A549 (cell line): ENCODE data around the gene TRIM47. TPM values are rescaled to one million over a fixed set of nuclear protein-coding genes. Genes with fewer than 3 reads are reported as not detected.
A peak's percentile ranks its signal among the peaks of the same experiment; 100 is the strongest.

Experiments used
- ATAC-seq, 2 experiments: fragments of 200-7000 bp in 1 of 2; fragments of >200 bp in 1 of 2; cut with Nextera tagmentation in 1 of 2; cut with Tn5 transposase in 1 of 2; 3 replicates each; pipeline versions ENCODE4 v1.8.0 to v1.9.1; 2018 to 2020; ENCODE audit warnings: mild to moderate bottlenecking in 1 of 2, moderate library complexity in 1 of 2
- CTCF ChIA-PET: fragments of 300-600 bp; sonication (Branson Sonifier 250); formaldehyde crosslinking; extraction: SDS; loops from one replicate; lab custom pipeline; 2021; ENCODE audit warnings: antibody characterized with exemption, inconsistent platforms; lab: Yijun Ruan, JAX
- POLR2A ChIA-PET: fragments of 350-600 bp; formaldehyde crosslinking; extraction: SDS; loops from one replicate; lab custom pipeline; 2021; ENCODE audit warnings: antibody characterized with exemption, inconsistent platforms; lab: Yijun Ruan, JAX
- DNase-seq, 2 experiments: peaks; one replicate each; pipeline versions ENCODE4 v3.0.0 to v3.0.0-alpha.2; 2011 to 2016; ENCODE audit warnings: low read depth in 1 of 2, low spot score in 1 of 2
- FAIRE-seq: peaks from 2 replicates; lab custom pipeline; 2011; peaks lifted over from hg19 to GRCh38; lab: Jason Lieb, UNC
- H3K27ac ChIP-seq, 2 experiments: fragments of >200 bp; sonication (Bioruptor Twin); formaldehyde crosslinking; 3 replicates each; pipeline ENCODE4 v1.5.1; 2016 to 2017
- H3K4me1 ChIP-seq: fragments of >200 bp; sonication (Bioruptor Twin); formaldehyde crosslinking; 3 replicates; pipeline ENCODE4 v1.6.1; 2016
- H3K4me2 ChIP-seq: fragments of >200 bp; sonication (Bioruptor Twin); formaldehyde crosslinking; 3 replicates; pipeline ENCODE4 v1.6.1; 2016
- H3K4me3 ChIP-seq: fragments of >200 bp; sonication (Bioruptor Twin); formaldehyde crosslinking; 3 replicates; pipeline ENCODE4 v1.5.1; 2016
- H3K9me3 ChIP-seq: fragments of >200 bp; sonication (Bioruptor Twin); formaldehyde crosslinking; 3 replicates; pipeline ENCODE4 v1.6.1; 2016
- CBX2 ChIP-seq: fragments of 200-600 bp; sonication (generic); IDR thresholded peaks from 2 replicates; pipeline ENCODE4 v1.6.1; 2016; ENCODE audit warnings: low read depth, mild to moderate bottlenecking, borderline replicate concordance
- CHD2 ChIP-seq: fragments of 150-350 bp; IDR thresholded peaks from 2 replicates; pipeline ENCODE4 v1.6.1; 2014; ENCODE audit warnings: low read length; ENCODE audit not compliant: partially characterized antibody
- CHD4 ChIP-seq: fragments of 200-600 bp; sonication (generic); IDR thresholded peaks from 2 replicates; pipeline ENCODE4 v1.6.1; 2016; ENCODE audit warnings: antibody characterized with exemption, mild to moderate bottlenecking, borderline replicate concordance
- EHF ChIP-seq: fragments of 250-450 bp; sonication (Bioruptor Pico); IDR thresholded peaks from 2 replicates; pipeline ENCODE4 v1.5.0; 2020; ENCODE audit warnings: mild to moderate bottlenecking
- EHMT2 ChIP-seq: fragments of 200-600 bp; sonication (generic); IDR thresholded peaks from 2 replicates; pipeline ENCODE4 v1.6.1; 2016; ENCODE audit warnings: antibody characterized with exemption, low read depth, mild to moderate bottlenecking, moderate library complexity
- EP300 ChIP-seq, 2 experiments: fragments of >200 bp; sonication (Bioruptor Twin); formaldehyde crosslinking; IDR thresholded peaks; 2 replicates in 1 of 2; 3 replicates in 1 of 2; pipeline ENCODE4 v1.6.1; 2016 to 2017
- ESRRA ChIP-seq: fragments of 150-350 bp; IDR thresholded peaks from 2 replicates; pipeline ENCODE4 v1.6.1; 2014; ENCODE audit warnings: mild to moderate bottlenecking, low read length, borderline replicate concordance
- FOSB ChIP-seq: fragments of 250-450 bp; sonication (Bioruptor Pico); IDR thresholded peaks from 2 replicates; pipeline ENCODE4 v1.5.0; 2020; ENCODE audit warnings: mild to moderate bottlenecking, moderate library complexity
- FOSL2 ChIP-seq, 2 experiments: fragments of 450-650 bp in 1 of 2; fragments of >200 bp in 1 of 2; sonication (Bioruptor Twin) in 1 of 2; formaldehyde crosslinking; IDR thresholded peaks; 2 replicates each; pipeline versions ENCODE4 v1.5.0 to v1.6.1; 2016 to 2020; ENCODE audit warnings: mild to moderate bottlenecking in 1 of 2, moderate library complexity in 1 of 2
- FOXS1 ChIP-seq: fragments of 250-450 bp; sonication (Bioruptor Pico); IDR thresholded peaks from 2 replicates; pipeline ENCODE4 v1.5.0; 2020; ENCODE audit warnings: mild to moderate bottlenecking, moderate library complexity
- HDAC2 ChIP-seq: fragments of 200-600 bp; sonication (generic); IDR thresholded peaks from 2 replicates; pipeline ENCODE4 v1.6.1; 2016
- HEYL ChIP-seq: fragments of 250-450 bp; sonication (Bioruptor Pico); IDR thresholded peaks from 2 replicates; pipeline ENCODE4 v1.8.0; 2021; ENCODE audit warnings: mild to moderate bottlenecking, moderate library complexity
- HOXB13 ChIP-seq: fragments of 250-450 bp; sonication (Bioruptor Pico); IDR thresholded peaks from 2 replicates; pipeline ENCODE4 v1.5.0; 2020; ENCODE audit warnings: low read depth, mild to moderate bottlenecking, moderate library complexity
- HOXB5 ChIP-seq: fragments of 250-450 bp; sonication (Bioruptor Pico); IDR thresholded peaks from 2 replicates; pipeline ENCODE4 v1.5.0; 2020; ENCODE audit warnings: mild to moderate bottlenecking, moderate library complexity
- MAZ ChIP-seq: fragments of 150-350 bp; IDR thresholded peaks from 2 replicates; pipeline ENCODE4 v1.6.1; 2014; ENCODE audit warnings: antibody characterized with exemption, low read depth, low read length, borderline replicate concordance
- MYC ChIP-seq: IDR thresholded peaks from 2 replicates; pipeline ENCODE4 v1.6.1; 2012; ENCODE audit warnings: mild to moderate bottlenecking, inconsistent platforms, low read length, improper control_type of control experiment, borderline replicate concordance
- NFE2L2 ChIP-seq: fragments of 150-350 bp; conservative IDR thresholded peaks from 2 replicates; pipeline ENCODE4 v1.6.1; 2014; ENCODE audit warnings: low read length
- RARB ChIP-seq: fragments of 250-450 bp; sonication (Bioruptor Pico); IDR thresholded peaks from 2 replicates; pipeline ENCODE4 v1.8.0; 2021; ENCODE audit warnings: mild to moderate bottlenecking, moderate library complexity
- SMC3 ChIP-seq: fragments of >200 bp; sonication (Bioruptor Twin); formaldehyde crosslinking; IDR thresholded peaks from 3 replicates; pipeline ENCODE4 v1.6.1; 2018; ENCODE audit warnings: inconsistent platforms
- TFCP2L1 ChIP-seq: fragments of 250-450 bp; sonication (Bioruptor Pico); IDR thresholded peaks from 2 replicates; pipeline ENCODE4 v1.5.0; 2021; ENCODE audit warnings: mild to moderate bottlenecking
- ZC3H11A ChIP-seq: fragments of 450-650 bp; IDR thresholded peaks from 2 replicates; pipeline ENCODE4 v1.6.1; 2014; ENCODE audit warnings: antibody characterized with exemption, mild to moderate bottlenecking
- ZNF302 ChIP-seq: fragments of 250-450 bp; sonication (Bioruptor Pico); IDR thresholded peaks from 2 replicates; pipeline ENCODE4 v1.9.0; 2021; ENCODE audit warnings: inconsistent platforms, mild to moderate bottlenecking, moderate library complexity
- WGBS: methylation state at CpG from one replicate; pipeline ENCODE4 v1.1.6; 2017; ENCODE audit errors: missing lambda C conversion rate; 5-methylcytosine and 5-hydroxymethylcytosine counted together
- polyA plus RNA-seq, 4 experiments: library from polyadenylated mRNA; depleted of rRNA in 3 of 4; stranded (reverse); fragments of >200 nt; fragmentation: RNase III in 1 of 4; extraction: RNeasy Plus Mini Kit Qiagen cat#74134 plus additional on column Dnase treatment in 1 of 4; gene quantifications; 2 replicates in 3 of 4; 3 replicates in 1 of 4; pipeline ENCODE4 v1.2.3, GENCODE V29; 2011 to 2017
- TF ChIP-seq, protein P1 (sequence below): IDR thresholded peaks from 2 replicates; pipeline ENCODE4 v1.6.1; 2012
- TF ChIP-seq, protein P2 (sequence below): fragments of >200 bp; sonication (Bioruptor Twin); formaldehyde crosslinking; IDR thresholded peaks from 3 replicates; pipeline ENCODE4 v1.5.1; 2016
- TF ChIP-seq, protein P3 (sequence below): fragments of 450-650 bp; IDR thresholded peaks from 2 replicates; pipeline ENCODE4 v1.6.1; 2014; ENCODE audit warnings: antibody characterized with exemption

TRIM47 gene
- polyA plus RNA-seq, 2 of the 4 experiments (the other 2 are of a cell fraction), result 19.6 to 46.6 TPM

DNA sequence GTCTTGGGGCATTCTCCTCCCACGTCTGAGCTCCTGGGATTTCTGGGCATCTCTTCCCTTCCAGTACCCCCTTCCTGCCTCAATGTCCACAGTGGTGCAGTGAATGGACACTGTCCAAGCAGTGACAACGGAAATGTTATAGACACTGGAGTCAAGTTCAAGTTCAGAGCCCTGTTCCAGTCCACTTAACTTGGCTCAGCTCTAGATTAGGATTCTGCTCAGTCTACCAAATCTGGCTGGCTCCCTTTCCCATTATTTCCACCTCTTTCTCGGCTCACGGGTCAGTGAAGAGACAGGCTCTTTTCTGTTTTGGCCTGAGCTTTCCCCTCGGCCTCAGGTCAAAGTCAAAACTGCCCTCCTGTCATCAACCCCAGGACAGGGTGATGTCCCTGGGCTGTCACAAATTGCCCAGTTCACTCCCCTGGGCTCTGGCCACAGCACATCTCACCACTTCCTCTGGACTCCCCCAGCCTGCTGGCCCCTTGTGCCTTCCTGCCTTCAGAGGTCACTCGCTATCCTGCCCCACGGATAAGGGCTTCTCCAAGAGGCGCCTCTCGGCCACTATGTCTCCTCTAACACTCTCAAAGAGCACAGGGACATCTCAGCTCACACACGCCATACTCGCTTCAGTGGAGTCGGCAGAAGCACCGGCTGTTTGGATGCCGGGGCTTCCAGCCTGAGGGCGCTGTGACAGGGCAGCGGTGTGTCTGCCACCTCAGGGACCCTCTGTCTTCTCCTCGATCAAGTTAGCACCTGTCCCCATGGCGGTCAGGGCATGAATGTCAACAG lies 44.0 kb upstream of the TRIM47 start:
- ATAC-seq, result no peak
- POLR2A ChIA-PET, result interaction anchor here (0.6 kb wide), 1 partner anchor 141 kb away, joined by 3 read pairs; no protein-coding TSS in a partner anchor

DNA sequence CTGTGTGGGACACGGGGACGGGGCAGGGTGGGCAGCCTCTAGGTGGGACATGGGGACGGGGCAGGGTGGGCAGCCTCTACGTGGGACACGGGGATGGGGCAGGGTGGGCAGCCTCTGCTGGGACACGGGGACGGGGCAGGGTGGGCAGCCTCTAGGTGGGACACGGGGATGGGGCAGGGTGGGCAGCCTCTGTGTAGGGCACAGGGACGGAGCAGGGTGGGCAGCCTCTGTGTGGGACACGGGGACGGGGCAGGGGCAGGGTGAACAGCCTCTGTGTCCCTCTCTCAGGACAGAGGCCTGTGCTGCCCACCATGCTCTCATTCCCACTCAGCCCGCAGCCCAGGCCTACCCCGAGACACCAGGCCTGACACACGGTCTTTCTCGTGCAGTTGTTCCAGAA lies 43.2 kb upstream of the TRIM47 start:
- TF ChIP-seq CBX2, result no peak
- no peak for TF ChIP-seq ZNF302 (CRISPR knock-in tag)
- Histone ChIP-seq H3K4me1 (no peaks in the 10 kb centered on the region), H3K4me2 (no peak overlapping the region), H3K4me3 (no peak overlapping the region), H3K27ac (no peak overlapping the region), H3K9me3 (no peaks in the 10 kb centered on the region)
- ChIA-PET POLR2A (interaction anchor here (0.6 kb wide), 1 partner anchor 142 kb away, joined by 3 read pairs; no protein-coding TSS in a partner anchor), CTCF (interaction anchor here (0.6 to 4.7 kb wide), 9 partner anchors 8 to 448 kb away, joined by 3 to 17 read pairs (median 5); partner anchors contain the start of gene MRPL38)
- no peak for ATAC-seq
- no peak for FAIRE-seq
- no peak for DNase-seq
- WGBS, result 94% methylated on average over 8 of the region's 15 CpGs

More for the DNA sequence above, 44.0 kb upstream of the TRIM47 start:
- Histone ChIP-seq H3K4me3 (no peak overlapping the region), H3K27ac (no peak overlapping the region), H3K9me3 (no peaks in the 10 kb centered on the region), H3K4me2 (no peak overlapping the region), H3K4me1 (no peaks in the 10 kb centered on the region)
- TF ChIP-seq ESRRA, result no peak
- TF ChIP-seq, protein P1, sequence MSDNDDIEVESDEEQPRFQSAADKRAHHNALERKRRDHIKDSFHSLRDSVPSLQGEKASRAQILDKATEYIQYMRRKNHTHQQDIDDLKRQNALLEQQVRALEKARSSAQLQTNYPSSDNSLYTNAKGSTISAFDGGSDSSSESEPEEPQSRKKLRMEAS, result no peak
- no peak for TF ChIP-seq CHD4
- TF ChIP-seq SMC3, result no peak
- TF ChIP-seq TFCP2L1 (CRISPR knock-in tag), result no peak
- TF ChIP-seq, protein P2, sequence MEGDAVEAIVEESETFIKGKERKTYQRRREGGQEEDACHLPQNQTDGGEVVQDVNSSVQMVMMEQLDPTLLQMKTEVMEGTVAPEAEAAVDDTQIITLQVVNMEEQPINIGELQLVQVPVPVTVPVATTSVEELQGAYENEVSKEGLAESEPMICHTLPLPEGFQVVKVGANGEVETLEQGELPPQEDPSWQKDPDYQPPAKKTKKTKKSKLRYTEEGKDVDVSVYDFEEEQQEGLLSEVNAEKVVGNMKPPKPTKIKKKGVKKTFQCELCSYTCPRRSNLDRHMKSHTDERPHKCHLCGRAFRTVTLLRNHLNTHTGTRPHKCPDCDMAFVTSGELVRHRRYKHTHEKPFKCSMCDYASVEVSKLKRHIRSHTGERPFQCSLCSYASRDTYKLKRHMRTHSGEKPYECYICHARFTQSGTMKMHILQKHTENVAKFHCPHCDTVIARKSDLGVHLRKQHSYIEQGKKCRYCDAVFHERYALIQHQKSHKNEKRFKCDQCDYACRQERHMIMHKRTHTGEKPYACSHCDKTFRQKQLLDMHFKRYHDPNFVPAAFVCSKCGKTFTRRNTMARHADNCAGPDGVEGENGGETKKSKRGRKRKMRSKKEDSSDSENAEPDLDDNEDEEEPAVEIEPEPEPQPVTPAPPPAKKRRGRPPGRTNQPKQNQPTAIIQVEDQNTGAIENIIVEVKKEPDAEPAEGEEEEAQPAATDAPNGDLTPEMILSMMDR, result no peak
- TF ChIP-seq FOSB (CRISPR knock-in tag), result no peak
- no peak for TF ChIP-seq MAZ
- TF ChIP-seq FOXS1, result no peak
- no peak for TF ChIP-seq NFE2L2
- CTCF ChIA-PET, result interaction anchor here (0.6 to 2.4 kb wide), 7 partner anchors 10 to 475 kb away, joined by 3 to 14 read pairs (median 3); partner anchors contain the start of gene MRPL38
- WGBS, result 91% methylated on average over 18 of the region's 18 CpGs
- no peak for FAIRE-seq
- DNase-seq, result no peak

DNA sequence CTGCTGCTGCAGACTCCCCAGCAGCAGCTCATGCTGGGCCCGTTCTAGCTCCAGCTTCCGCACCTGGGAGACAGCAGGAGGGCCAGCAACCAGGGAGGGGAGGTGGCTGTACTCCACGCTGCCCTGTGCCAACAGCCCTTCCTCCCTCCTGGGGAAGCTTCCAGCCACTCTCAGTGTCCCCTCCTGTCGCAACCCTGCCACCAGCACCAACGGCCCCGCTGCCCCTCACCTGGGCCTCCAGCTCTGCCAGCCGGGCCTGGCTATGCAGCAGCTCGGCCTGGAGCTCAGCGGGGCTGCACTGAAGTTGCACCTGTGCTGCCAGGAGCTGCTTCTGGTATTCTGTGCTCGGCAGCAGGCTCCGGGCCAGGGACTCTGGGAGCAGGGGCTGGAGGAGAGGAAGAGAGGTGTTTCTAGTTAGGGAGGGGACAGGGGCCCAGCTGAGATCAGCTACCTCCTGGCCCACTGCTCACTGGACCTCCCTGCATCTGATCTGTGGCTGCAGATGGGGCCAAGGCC lies 41.7 kb upstream of the TRIM47 start:
- ATAC-seq (peak in 1 of 2 experiments; percentile 14; a peak in 1 of 6 replicates), FAIRE-seq (no peak), DNase-seq (no peak)
- Histone ChIP-seq H3K4me2 (no peak overlapping the region), H3K4me3 (no peak overlapping the region), H3K9me3 (no peaks in the 10 kb centered on the region), H3K4me1 (no peaks in the 10 kb centered on the region), H3K27ac (no peak overlapping the region)
- ChIA-PET CTCF (interaction anchor here (1.1 to 20.0 kb wide), 8 partner anchors 10 to 359 kb away, joined by 4 to 372 read pairs (median 6); partner anchors contain the start of genes CDK3, MRPL38 and TRIM47), POLR2A (interaction anchor here (0.9 kb wide), 1 partner anchor 21 kb away, joined by 4 read pairs; the partner anchor contains the start of gene FBF1)
- no peak for TF ChIP-seq CHD2
- no peak for TF ChIP-seq NFE2L2
- TF ChIP-seq HOXB13 (CRISPR knock-in tag), result no peak
- no peak for TF ChIP-seq EP300 (IDR thresholded peaks at IDR 0.05)
- 77% methylated on average over 4 of the region's 11 CpGs for WGBS

DNA sequence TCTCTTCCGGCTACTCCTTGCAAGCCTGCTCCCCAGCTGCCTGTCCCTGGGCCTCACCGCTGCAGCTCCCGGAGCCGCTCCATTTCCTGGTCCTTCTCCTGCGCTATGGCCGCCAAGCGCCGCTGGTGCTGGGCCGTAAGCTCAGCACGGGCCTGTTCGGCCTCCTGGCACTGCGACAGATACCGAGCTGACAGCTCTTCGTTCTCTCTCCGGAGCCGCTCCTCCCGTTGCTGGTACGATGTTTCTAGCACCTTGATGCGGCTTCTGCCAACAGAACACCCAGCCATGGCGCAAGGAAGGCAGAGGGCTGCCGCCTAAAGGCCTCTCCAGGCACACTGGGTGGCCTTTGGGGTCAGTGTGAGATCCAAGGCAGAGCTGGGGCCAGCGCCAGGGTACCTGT lies 41.2 kb upstream of the TRIM47 start:
- H3K27ac ChIP-seq, result no peak overlapping the region
- ChIA-PET CTCF (interaction anchor here (1.3 to 20.0 kb wide), 6 partner anchors 10 to 185 kb away, joined by 3 to 372 read pairs (median 10); partner anchors contain the start of genes CDK3, MRPL38 and TRIM47), POLR2A (interaction anchor here (0.9 kb wide), 1 partner anchor 21 kb away, joined by 4 read pairs; the partner anchor contains the start of gene FBF1)
- FAIRE-seq (no peak), ATAC-seq (0 out of 6 replicates have a peak, but pooled peaks of 1 of the 2 experiments have one; percentile 10), DNase-seq (no peak)
- no peak overlapping the region for H3K4me2 ChIP-seq
- H3K9me3 ChIP-seq, result no peaks in the 10 kb centered on the region
- no peak overlapping the region for H3K4me3 ChIP-seq
- 95% methylated on average over 22 of the region's 22 CpGs for WGBS
- H3K4me1 ChIP-seq, result no peaks in the 10 kb centered on the region
- TF ChIP-seq SMC3, result no peak
- TF ChIP-seq RARB (CRISPR knock-in tag), result no peak
- TF ChIP-seq ZC3H11A, result no peak
- TF ChIP-seq, protein P3, sequence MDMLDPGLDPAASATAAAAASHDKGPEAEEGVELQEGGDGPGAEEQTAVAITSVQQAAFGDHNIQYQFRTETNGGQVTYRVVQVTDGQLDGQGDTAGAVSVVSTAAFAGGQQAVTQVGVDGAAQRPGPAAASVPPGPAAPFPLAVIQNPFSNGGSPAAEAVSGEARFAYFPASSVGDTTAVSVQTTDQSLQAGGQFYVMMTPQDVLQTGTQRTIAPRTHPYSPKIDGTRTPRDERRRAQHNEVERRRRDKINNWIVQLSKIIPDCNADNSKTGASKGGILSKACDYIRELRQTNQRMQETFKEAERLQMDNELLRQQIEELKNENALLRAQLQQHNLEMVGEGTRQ, result no peak
- TF ChIP-seq EHF (CRISPR knock-in tag), result no peak
- no peak for TF ChIP-seq HEYL (CRISPR knock-in tag)
- TF ChIP-seq MAZ, result no peak
- TF ChIP-seq CHD4, result no peak
- TF ChIP-seq HOXB5 (CRISPR knock-in tag), result no peak
- no peak for TF ChIP-seq FOSL2 (IDR thresholded peaks at IDR 0.05)
- no peak for TF ChIP-seq FOSL2 (CRISPR knock-in tag; IDR thresholded peaks at IDR 0.05)
- TF ChIP-seq MYC, result no peak
- no peak for TF ChIP-seq ESRRA
- no peak for TF ChIP-seq HDAC2
- TF ChIP-seq FOXS1, result no peak
- TF ChIP-seq EHMT2, result no peak
